ENCODE data around the gene RPS27L. TPM values are rescaled to one million over a fixed set of nuclear protein-coding genes. Genes with fewer than 3 reads are reported as not detected.

Gene RPS27L
- total and polyA plus RNA-seq, 9 of the 15 experiments (the other 6 are each of a cell fraction or from before 2014, with no cell fraction given), result 72.2 to 382 (median 116) TPM

- no peak for TF ChIP-seq TSHZ1 (CRISPR knock-in tag; IDR thresholded peaks at IDR 0.05)
- no peak for TF ChIP-seq NUFIP1 (IDR thresholded peaks at IDR 0.05; ENCODE audit: partially characterized antibody)
- no peak for TF ChIP-seq HOMEZ (CRISPR knock-in tag; IDR thresholded peaks at IDR 0.05)
- TF ChIP-seq MLLT1 (IDR thresholded peaks at IDR 0.05), result no peak
Measured at GRCh38 chr15:63133786-63134185, 23.5 kb downstream of the RPS27L start (continued).

Measured in K562 (cell line).